Measurements from ENCODE around the gene NCOA4. TPM values are rescaled to one million over a fixed set of nuclear protein-coding genes. Genes with fewer than 3 reads are reported as not detected.
A peak's percentile ranks its signal among the peaks of the same experiment; 100 is the strongest.
"Not testable (repeated sequence)": the region's sequence is repeated elsewhere in the genome, so short reads cannot be mapped to it uniquely, and the experiment has no call there.

The NCOA4 gene
- total RNA-seq, result 195 TPM
- long read RNA-seq, transcript NCOA4-204 (10 exons, 3,549 nt), result major isoform, 281 of 403 reads
- long read RNA-seq, transcript NCOA4-207 (10 exons, 3,489 nt), result minor isoform, 44 of 403 reads
- long read RNA-seq, transcript NCOA4-202 (11 exons, 2,211 nt), result minor isoform, 11 of 403 reads
- long read RNA-seq, partial matches to known transcripts, result 32 of 403 reads
- long read RNA-seq, other reads (novel, unspliced or antisense), result 35 of 403 reads

- intact Hi-C loops (cut with DNase I), result loop anchor here (2.0 kb wide), 1 partner anchor 58 kb away; the partner anchor contains the start of gene TIMM23
- DNase-seq (ENCODE audit: low spot score), result peak; percentile 99
Observed at GRCh38 chr10:46030091-46030937, at the start of gene NCOA4. NCOA4 (minus strand) TSS chr10:46030623; CDS start chr10:46016680, 13,943 bp downstream.

DNA sequence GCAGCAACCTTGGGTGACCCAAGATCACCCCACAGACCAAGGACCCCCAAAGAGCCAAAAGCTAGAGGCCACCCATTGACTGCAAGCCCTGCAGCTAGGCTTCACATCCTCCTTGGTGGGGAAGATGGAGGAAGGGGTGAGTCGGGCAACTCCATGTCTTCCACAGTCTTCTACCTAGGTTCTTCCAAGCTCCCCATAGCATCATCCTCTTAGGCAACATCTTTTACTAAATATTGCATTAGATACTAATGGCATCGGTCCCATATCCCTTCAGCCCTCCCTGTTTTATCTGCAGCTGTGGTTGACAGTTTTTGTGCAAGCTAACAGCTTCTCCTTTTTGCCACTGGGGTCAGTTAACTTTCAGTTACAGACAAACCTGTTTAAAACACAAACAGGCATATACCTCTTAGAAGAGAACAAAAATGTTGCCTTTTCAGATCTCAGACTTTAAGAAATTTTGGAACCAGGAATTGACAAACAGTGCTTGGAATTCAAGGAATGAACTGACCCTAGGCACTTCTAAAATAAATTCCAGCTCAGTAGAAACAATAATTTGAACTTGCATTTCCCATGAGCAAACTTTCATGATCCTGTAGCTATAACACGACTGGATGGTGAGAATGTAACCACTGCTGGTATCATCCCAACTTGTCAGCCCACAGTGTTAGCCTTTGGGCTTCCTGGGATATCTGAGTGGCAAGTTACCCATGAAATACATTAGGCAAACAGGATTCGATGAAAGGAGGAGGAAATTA is 49.6 kb upstream of the NCOA4 start:
- intact Hi-C loops (cut with DNase I), result no loop called here

DNA sequence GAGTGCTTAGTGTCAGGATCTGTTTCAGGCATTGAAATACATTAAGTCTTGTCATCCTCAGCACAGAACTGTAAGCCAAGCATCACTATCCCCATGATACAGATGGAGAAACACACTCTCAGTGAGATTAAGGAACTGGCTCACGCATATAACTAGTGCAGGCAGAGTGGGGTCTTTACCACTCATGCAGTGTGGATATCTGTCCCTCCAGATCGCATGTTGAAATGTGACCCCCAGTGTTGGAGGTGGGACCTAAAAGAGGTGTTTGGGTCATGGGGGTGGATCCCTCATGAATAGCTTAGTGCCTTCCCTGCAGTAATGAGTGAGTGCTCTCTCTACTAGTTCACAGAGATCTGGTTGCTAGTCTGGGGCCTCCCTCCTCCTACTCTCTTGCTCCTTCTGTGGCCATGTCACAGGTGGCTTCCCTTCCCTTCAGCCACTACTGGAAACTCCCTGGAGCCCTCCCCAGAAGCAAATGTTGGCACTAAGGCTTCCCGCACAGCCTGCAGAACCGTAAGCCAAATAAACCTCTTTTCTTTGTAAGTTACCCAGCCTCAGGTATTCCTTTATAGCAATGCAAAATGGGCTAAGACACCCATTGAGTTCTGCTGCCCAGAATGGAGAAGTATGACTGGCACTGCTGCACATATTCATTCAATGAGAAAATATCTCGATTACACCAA is 47.4 kb upstream of the NCOA4 start:
- intact Hi-C loops (cut with DNase I), result no loop called here

More for the DNA sequence above, 49.6 kb upstream of the NCOA4 start:
- DNase-seq (ENCODE audit: low spot score), result no peak

DNA sequence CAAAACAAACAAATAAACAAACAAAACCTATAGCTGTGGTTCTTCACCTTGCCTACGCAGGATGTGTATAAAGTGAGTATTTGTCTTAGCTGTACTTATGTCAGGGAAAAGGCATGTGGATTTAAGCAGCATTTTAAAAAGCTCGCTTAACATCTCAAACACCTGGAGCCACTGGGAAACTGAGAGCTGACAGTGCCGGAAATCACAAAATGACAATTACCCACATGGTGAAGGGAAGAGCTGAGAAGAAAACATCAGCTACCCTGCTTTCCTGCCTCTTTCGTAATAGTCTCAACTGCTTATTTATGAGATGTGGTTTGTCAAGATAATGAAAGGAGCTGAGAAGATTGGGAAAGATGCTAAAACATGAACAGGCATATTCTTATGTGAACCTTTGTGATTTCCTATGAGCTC is 46.7 kb upstream of the NCOA4 start:
- DNase-seq (ENCODE audit: low spot score), result no peak
- intact Hi-C loops (cut with DNase I), result no loop called here

More for the DNA sequence above, 47.4 kb upstream of the NCOA4 start:
- no peak for DNase-seq (ENCODE audit: low spot score)

GRCh38 chr10:46075869-46076268 is 45.4 kb upstream of the NCOA4 start:
- no peak for DNase-seq (ENCODE audit: low spot score)
- intact Hi-C loops (cut with DNase I), result no loop called here

DNA sequence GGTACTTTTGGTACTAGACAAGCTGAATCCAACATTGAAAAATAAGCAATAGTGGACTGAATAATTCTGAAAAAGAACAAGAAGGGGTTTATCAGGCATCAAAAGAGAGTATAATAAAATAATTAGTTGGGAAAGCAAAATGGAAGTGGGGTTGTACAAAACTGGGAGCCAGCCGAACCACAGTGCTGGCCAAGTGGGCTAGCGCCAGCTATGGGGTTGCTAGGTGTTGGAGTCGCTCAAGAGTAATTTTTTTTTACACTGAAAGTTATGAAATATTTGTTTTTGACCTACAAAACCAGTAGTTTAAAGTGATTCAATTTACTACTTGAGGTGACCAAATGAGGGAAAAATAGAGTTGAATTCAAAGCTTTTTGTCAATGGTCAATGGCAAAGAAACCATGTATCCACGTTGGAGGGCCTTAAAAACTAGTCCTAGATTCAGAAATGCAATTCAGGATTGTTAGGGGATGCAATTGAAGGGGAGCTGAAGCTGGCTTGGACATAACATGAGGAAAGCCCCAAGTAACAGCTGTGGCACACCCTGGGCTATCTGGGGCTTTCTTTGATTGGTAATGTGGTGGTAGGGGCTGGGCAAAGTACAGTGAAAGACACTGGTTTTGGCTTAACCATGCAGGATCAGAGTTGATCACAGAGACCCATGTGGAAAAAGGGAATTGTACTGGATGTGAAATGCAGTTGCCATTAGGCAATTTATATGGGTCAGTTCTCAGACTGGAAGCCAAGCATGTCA is 43.9 kb upstream of the NCOA4 start:
- DNase-seq (ENCODE audit: low spot score), result no peak
- intact Hi-C loops (cut with DNase I), result no loop called here

DNA sequence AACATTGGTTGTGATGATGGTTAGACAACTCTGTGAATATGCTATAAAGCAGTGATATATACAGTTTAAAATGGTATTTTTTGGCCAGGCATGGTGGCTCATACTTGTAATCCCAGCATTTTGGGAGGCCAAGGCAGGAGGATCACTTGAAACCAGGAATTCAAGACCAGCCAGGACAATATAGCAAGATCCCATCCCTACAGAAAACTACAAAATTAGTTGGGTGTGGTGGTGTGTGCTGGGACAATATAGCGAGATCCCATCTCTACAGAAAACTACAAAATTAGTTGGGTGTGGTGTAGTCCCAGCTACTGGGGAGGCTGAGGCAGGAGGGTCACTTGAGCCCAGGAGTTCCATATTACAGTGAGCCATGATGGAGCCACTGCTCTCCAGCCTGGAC is 43.1 kb upstream of the NCOA4 start:
- intact Hi-C loops (cut with DNase I), result no loop called here

DNA sequence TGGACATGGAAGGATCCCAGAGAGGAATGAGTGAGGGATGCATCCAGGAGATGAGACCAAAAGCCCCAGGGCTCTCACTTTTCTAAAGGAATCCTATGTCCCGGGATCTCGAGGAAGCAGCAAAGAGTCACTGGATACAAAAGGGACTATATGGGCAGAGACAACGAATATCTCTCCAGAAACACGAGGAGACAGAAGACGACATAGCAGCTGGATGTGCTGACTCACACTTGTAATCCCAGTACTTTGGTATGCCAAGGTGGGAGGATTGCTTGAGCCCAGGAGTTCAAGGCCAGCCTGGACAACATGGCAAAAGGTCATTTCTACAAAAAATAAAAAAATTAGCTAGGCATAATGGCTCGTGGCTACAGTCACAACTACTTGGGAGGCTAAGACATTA is 40.3 kb upstream of the NCOA4 start:
- no peak for DNase-seq (ENCODE audit: low spot score)
- intact Hi-C loops (cut with DNase I), result no loop called here

More for the DNA sequence above, 43.1 kb upstream of the NCOA4 start:
- no peak for DNase-seq (ENCODE audit: low spot score)

- no peak for DNase-seq (ENCODE audit: low spot score)
- intact Hi-C loops (cut with DNase I), result no loop called here
Observed at GRCh38 chr10:46069771-46070463, 39.5 kb upstream of the NCOA4 start.

DNA sequence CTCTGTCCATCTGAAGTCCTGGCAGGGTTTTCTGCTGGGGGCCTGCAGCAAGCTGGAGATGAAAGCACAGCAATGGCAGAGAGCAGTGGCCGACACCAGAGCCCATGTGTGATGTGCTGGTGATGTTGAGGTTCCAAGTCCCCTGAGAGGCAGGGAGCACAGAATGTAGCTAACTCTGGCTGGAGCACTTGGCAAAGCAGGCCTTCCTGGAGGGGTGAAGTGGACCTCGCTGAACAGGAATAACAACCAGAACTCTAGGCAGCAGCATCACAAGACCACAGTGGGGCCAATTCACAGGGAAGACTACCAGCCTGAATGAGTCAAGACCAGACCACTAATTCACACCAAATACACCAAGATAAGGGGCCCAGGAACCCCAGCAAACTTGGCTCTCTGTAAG is 38.5 kb upstream of the NCOA4 start:
- DNase-seq (ENCODE audit: low spot score), result no peak
- intact Hi-C loops (cut with DNase I), result no loop called here

GRCh38 chr10:46068117-46068516 is 37.7 kb upstream of the NCOA4 start:
- DNase-seq (ENCODE audit: low spot score), result no peak
- intact Hi-C loops (cut with DNase I), result no loop called here

- intact Hi-C loops (cut with DNase I), result no loop called here
- DNase-seq (ENCODE audit: low spot score), result no peak
Observed at GRCh38 chr10:46064269-46064817, 33.9 kb upstream of the NCOA4 start.

- intact Hi-C loops (cut with DNase I), result no loop called here
- DNase-seq (ENCODE audit: low spot score), result no peak
Observed at GRCh38 chr10:46062723-46063428, 32.5 kb upstream of the NCOA4 start.

DNA sequence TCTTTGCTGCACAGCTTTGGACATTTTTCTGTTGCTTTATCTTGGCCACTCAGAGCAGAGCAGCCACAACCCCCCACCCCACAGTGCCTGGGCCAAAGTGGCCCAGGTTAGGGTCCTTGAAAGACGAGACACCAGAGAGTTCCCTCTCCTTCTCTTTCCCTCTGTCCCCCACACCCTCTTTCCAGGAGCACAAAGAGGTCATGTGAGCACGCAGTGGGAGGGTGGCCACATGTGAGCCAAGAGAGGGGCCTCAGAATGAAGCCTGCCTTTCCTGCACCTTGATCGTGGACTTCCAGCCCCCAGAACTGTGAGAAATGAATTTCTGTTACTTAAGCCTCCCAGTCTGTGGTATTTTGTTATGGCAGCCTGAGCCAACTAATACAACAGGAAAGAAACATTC is 30.3 kb upstream of the NCOA4 start:
- DNase-seq (ENCODE audit: low spot score), result no peak
- intact Hi-C loops (cut with DNase I), result no loop called here

DNA sequence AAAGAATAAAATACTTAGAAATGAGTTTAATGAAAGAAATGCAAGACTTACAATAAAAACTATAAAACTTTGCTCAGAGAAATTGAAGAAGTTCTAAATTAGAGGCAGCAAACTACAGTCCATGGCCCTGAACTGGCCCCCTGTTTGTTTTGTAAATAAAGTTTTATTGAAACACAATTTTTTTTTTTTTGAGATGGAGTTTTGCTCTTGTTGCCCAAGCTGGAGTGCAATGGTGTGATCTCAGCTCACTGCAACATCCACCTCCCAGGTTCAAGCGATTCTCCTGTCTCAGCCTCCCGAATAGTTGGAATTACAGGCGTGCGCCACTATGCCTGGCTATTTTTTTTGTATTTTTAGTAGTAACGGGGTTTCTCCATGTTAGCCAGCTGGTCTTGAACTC is 27.5 kb upstream of the NCOA4 start:
- intact Hi-C loops (cut with DNase I); DNase-seq (ENCODE audit: low spot score): not testable (repeated sequence)

DNA sequence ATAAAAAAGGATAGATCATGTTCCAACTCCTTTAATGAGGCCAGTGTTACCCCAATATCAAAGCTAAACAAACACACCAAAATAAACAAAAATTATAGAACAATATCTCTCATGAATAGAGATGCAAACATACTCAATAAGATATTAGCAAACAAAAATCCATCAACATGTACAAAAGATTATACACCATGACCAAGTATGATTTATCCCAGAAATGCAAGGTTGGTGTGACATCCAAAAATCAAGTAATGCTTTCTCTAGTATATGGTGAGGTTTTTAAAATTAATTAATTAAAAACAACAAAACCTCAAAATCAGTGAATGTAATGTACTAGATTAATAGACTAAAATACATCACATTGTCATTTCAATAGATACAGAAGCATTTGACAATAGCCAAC is 26.6 kb upstream of the NCOA4 start:
- DNase-seq (ENCODE audit: low spot score), result no peak
- intact Hi-C loops (cut with DNase I), result no loop called here

- no peak for DNase-seq (ENCODE audit: low spot score)
- intact Hi-C loops (cut with DNase I), result no loop called here
Observed at GRCh38 chr10:46055771-46056170, 25.3 kb upstream of the NCOA4 start.

Data from cardiac septum (tissue), 1 donor.